Endodermal cell (in vitro differentiated cells): ENCODE data around the gene SLC6A11. TPM values are rescaled to one million over a fixed set of nuclear protein-coding genes. Genes with fewer than 3 reads are reported as not detected.

Experiments
- DNase-seq: peaks from one replicate; pipeline ENCODE4 v3.0.0-alpha.2; 2017
- H3K27ac ChIP-seq: 2 replicates; pipeline ENCODE4 v1.5.1; 2013; ENCODE audit warnings: mild to moderate bottlenecking, low read depth, low read length, moderate library complexity
- H3K27me3 ChIP-seq: 2 replicates; pipeline ENCODE4 v1.6.1; 2013; ENCODE audit warnings: mild to moderate bottlenecking, low read length, moderate library complexity; ENCODE audit not compliant: insufficient read depth, control insufficient read depth, poor library complexity, severe bottlenecking
- H3K36me3 ChIP-seq: 2 replicates; pipeline ENCODE4 v1.7.0; 2013; ENCODE audit warnings: mild to moderate bottlenecking, low read length, moderate library complexity; ENCODE audit not compliant: control insufficient read depth, insufficient read depth
- H3K4me1 ChIP-seq: one replicate; pipeline ENCODE4 v1.7.0; 2013; ENCODE audit warnings: low read length; ENCODE audit not compliant: control insufficient read depth, insufficient read depth
- H3K4me3 ChIP-seq: 2 replicates; pipeline ENCODE4 v1.5.1; 2013; ENCODE audit warnings: mild to moderate bottlenecking, low read length, moderate library complexity
- H3K9ac ChIP-seq: 2 replicates; pipeline ENCODE4 v1.6.1; 2013; ENCODE audit warnings: mild to moderate bottlenecking, low read length, moderate library complexity; ENCODE audit not compliant: poor library complexity, severe bottlenecking; ENCODE audit errors: extremely low read depth
- H3K9me3 ChIP-seq: 2 replicates; pipeline ENCODE4 v1.6.1; 2013; ENCODE audit warnings: mild to moderate bottlenecking, low read length, moderate library complexity; ENCODE audit not compliant: control insufficient read depth
- H3K27ac Mint-ChIP-seq: 2 replicates; pipeline ENCODE4 v1.8.0; 2020; ENCODE audit warnings: mixed read lengths
- H3K27me3 Mint-ChIP-seq: 2 replicates; pipeline ENCODE4 v1.8.0; 2021; ENCODE audit warnings: mild to moderate bottlenecking, mixed read lengths; ENCODE audit not compliant: insufficient read depth
- H3K36me3 Mint-ChIP-seq: 2 replicates; pipeline ENCODE4 v1.8.0; 2020; ENCODE audit warnings: low read depth, mixed read lengths
- H3K4me1 Mint-ChIP-seq: 2 replicates; pipeline ENCODE4 v1.8.0; 2020; ENCODE audit warnings: mixed read lengths
- H3K4me3 Mint-ChIP-seq: 2 replicates; pipeline ENCODE4 v1.8.0; 2020; ENCODE audit warnings: mild to moderate bottlenecking, moderate library complexity, mixed read lengths
- H3K9me3 Mint-ChIP-seq: 2 replicates; pipeline ENCODE4 v1.8.0; 2020; ENCODE audit warnings: mild to moderate bottlenecking, mixed read lengths
- WGBS, 2 experiments: methylation state at CpG; one replicate each; pipeline versions ENCODE4 v1.1.5 to v1.1.7; 2013; ENCODE audit warnings: missing lambda C conversion rate in 2 of 2, mixed read lengths in 1 of 2; ENCODE audit not compliant: insufficient coverage in 1 of 2, insufficient read length in 1 of 2; 5-methylcytosine and 5-hydroxymethylcytosine counted together
- total RNA-seq, 2 donors: library from RNA; stranded (reverse); fragmentation: NEBNext Ultra II Directional in 1 of 2; extraction: Animal tissue kit (Norgen Biotek cat#: 25700) in 1 of 2; gene quantifications; 2 replicates in 1 of 2; 3 replicates in 1 of 2; pipeline ENCODE4 v1.2.1, GENCODE V29; 2021
- TF ChIP-seq, protein P1 (sequence below): fragments of 200-600 bp; sonication (generic); conservative IDR thresholded peaks from 2 replicates; pipeline ENCODE4 v1.5.0; 2021; ENCODE audit warnings: antibody characterized with exemption, mild to moderate bottlenecking

Gene SLC6A11
- total RNA-seq, 2 donors from 2014 or later = 0.27 to 0.73 TPM

DNA sequence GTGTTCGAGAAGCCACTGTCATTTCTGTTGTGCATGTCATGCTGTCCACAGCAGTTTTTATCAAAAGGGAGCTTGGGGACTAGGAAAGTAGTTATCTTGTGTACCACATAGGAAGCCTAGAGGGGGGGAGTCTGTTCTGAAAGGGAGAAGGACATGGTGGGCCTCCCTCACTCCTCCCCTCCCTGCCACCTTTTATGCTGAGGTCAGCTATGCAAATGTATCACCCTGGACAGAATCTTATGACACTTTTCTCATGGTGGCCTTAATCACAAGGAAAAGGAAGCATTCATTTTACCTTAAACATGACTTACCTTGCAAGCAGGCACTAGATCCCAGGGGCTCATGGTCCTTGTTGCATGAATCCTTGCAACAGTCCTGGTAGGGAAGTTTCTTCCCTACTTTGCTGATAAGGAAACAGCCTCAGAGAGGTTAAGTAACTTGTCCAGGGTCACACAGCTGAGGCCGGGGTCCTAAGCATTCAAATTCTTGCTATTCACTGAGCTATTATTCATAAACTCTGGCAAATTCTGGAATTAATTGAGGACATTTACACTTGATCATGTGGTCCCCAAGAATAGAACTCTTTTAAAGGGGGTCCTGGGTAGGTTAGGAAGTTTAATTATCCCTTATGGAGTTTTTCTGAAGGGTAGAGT is 95.4 kb downstream of the SLC6A11 start:
- H3K9ac ChIP-seq = no peak overlapping the region
- no peak overlapping the region for H3K4me3 ChIP-seq
- H3K4me3 Mint-ChIP-seq = no peak overlapping the region
- H3K9me3 Mint-ChIP-seq = peaks cover 27% of the 10 kb centered on the region
- no peaks in the 10 kb centered on the region for H3K4me1 Mint-ChIP-seq
- no peaks in the 10 kb centered on the region for H3K36me3 ChIP-seq
- H3K36me3 Mint-ChIP-seq = no peaks in the 10 kb centered on the region
- peaks cover 19% of the 10 kb centered on the region for H3K9me3 ChIP-seq
- H3K4me1 ChIP-seq = no peaks in the 10 kb centered on the region
- 93 to 100% methylated on average over 1 to 2 of the region's 2 CpGs for WGBS, 2 experiments
- peaks cover 10% of the 10 kb centered on the region for H3K27me3 Mint-ChIP-seq
- TF ChIP-seq, protein P1, sequence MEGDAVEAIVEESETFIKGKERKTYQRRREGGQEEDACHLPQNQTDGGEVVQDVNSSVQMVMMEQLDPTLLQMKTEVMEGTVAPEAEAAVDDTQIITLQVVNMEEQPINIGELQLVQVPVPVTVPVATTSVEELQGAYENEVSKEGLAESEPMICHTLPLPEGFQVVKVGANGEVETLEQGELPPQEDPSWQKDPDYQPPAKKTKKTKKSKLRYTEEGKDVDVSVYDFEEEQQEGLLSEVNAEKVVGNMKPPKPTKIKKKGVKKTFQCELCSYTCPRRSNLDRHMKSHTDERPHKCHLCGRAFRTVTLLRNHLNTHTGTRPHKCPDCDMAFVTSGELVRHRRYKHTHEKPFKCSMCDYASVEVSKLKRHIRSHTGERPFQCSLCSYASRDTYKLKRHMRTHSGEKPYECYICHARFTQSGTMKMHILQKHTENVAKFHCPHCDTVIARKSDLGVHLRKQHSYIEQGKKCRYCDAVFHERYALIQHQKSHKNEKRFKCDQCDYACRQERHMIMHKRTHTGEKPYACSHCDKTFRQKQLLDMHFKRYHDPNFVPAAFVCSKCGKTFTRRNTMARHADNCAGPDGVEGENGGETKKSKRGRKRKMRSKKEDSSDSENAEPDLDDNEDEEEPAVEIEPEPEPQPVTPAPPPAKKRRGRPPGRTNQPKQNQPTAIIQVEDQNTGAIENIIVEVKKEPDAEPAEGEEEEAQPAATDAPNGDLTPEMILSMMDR = no peak
- no peak overlapping the region for H3K27ac Mint-ChIP-seq
- no peak overlapping the region for H3K27ac ChIP-seq
- no peak for DNase-seq
- H3K27me3 ChIP-seq = no peaks in the 10 kb centered on the region

DNA sequence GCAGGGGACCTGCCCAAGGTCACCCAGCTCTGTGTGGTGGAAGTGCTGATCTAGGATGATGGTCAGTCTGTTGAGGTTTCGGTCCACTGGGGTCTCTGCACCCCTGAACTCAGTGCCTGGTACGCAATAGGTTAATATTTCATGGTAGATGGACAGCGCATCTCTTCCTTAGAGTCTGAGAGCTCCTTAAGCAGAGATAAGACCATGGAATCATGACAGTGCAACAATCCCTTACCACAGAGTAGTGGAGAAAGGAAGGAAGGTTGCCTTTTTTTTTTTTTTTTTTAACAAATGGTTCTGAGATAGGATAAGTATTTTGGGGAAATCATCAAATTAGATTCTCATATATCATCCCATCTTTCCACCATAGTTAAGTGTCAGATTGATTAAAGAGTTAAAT is 96.8 kb downstream of the SLC6A11 start:
- TF ChIP-seq, protein P1 = no peak
- Mint-ChIP-seq H3K36me3 (no peaks in the 10 kb centered on the region), H3K27me3 (peaks cover 10% of the 10 kb centered on the region), H3K27ac (no peak overlapping the region), H3K4me1 (no peaks in the 10 kb centered on the region), H3K9me3 (peaks cover 14% of the 10 kb centered on the region), H3K4me3 (no peak overlapping the region)
- WGBS, 2 experiments = 93 to 100% methylated on average over 1 to 3 of the region's 3 CpGs
- no peak overlapping the region for H3K4me3 ChIP-seq
- H3K9ac ChIP-seq = no peak overlapping the region
- H3K27me3 ChIP-seq = no peaks in the 10 kb centered on the region
- H3K27ac ChIP-seq = no peak overlapping the region
- H3K9me3 ChIP-seq = peaks cover 6% of the 10 kb centered on the region
- no peak for DNase-seq
- no peaks in the 10 kb centered on the region for H3K36me3 ChIP-seq
- H3K4me1 ChIP-seq = no peaks in the 10 kb centered on the region

DNA sequence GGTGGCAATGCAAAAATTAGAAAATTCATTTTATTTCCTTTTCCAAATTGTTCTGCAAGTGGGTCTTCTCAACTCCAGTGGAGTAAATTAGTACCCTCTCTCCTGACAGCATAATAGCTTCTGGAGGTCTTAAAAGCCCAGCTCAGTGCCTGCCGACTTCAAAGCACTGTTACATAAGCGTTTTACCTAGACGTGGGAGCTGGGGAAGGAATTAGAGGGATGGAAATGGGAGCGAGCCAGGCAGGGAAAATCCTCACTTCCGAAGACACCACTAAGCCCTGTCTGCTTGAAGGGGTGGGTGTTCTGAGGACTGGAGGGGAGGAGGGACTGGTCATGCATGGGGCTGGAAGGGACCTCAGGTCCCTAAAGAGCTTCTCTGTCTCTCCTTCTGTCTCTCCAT is 99.3 kb downstream of the SLC6A11 start:
- H3K4me1 Mint-ChIP-seq = no peaks in the 10 kb centered on the region
- H3K9me3 Mint-ChIP-seq = no peaks in the 10 kb centered on the region
- TF ChIP-seq, protein P1 = no peak
- no peak overlapping the region for H3K4me3 Mint-ChIP-seq
- Histone ChIP-seq H3K9me3 (no peaks in the 10 kb centered on the region), H3K27ac (no peak overlapping the region), H3K27me3 (peaks cover under 1% of the 10 kb centered on the region), H3K36me3 (no peaks in the 10 kb centered on the region), H3K4me3 (no peak overlapping the region), H3K9ac (no peak overlapping the region), H3K4me1 (no peaks in the 10 kb centered on the region)
- no peak for DNase-seq
- H3K36me3 Mint-ChIP-seq = no peaks in the 10 kb centered on the region
- 67% methylated on average over 5 of the region's 5 CpGs; no CpG with 5 or more reads in 1 of the 2 experiments for WGBS, 2 experiments
- no peak overlapping the region for H3K27ac Mint-ChIP-seq
- H3K27me3 Mint-ChIP-seq = peaks cover 11% of the 10 kb centered on the region
